HepG2 (cell line): ENCODE data around the gene DDX54. TPM values are rescaled to one million over a fixed set of nuclear protein-coding genes. Genes with fewer than 3 reads are reported as not detected.

Source experiments
- ATAC-seq: fragments of 200-7000 bp; cut with Tn5 transposase; 3 replicates; pipeline ENCODE4 v1.9.1; 2020; ENCODE audit warnings: mild to moderate bottlenecking, moderate library complexity
- BruUV-seq: library from RNA; stranded (reverse); fragments of 400-500 nt; replicated peaks from 2 replicates; lab custom pipeline; 2021; lab: Mats Ljungman, UMichigan
- CTCF ChIA-PET: fragments of 300-600 bp; formaldehyde crosslinking; extraction: SDS; loops from one replicate; lab custom pipeline; 2021; ENCODE audit warnings: low total read pairs, inconsistent platforms, low intra/inter-chr PET ratio; lab: Yijun Ruan, JAX
- POLR2A ChIA-PET: fragments of 350-600 bp; sonication (Branson Sonifier 250); formaldehyde crosslinking; loops from one replicate; lab custom pipeline; 2020; ENCODE audit warnings: antibody characterized with exemption, inconsistent platforms; lab: Yijun Ruan, JAX
- DNase-seq: peaks from one replicate; pipeline ENCODE4 v3.0.0-alpha.2; 2015; ENCODE audit warnings: low spot score
- FAIRE-seq: peaks from 3 replicates; lab custom pipeline; 2011; peaks lifted over from hg19 to GRCh38; lab: Jason Lieb, UNC
- H2AFZ ChIP-seq: one replicate; pipeline ENCODE4 v1.6.1; 2011; ENCODE audit warnings: low read length, inconsistent platforms
- H3K27ac ChIP-seq: fragments of 300-600 bp; 3 replicates; pipeline ENCODE4 v1.8.0; 2011; ENCODE audit warnings: mixed run types, mild to moderate bottlenecking, mixed read lengths, low read length, inconsistent platforms; ENCODE audit not compliant: insufficient read depth; ENCODE audit errors: extremely low read length
- H3K27me3 ChIP-seq, 2 experiments: fragments of 200-600 bp in 1 of 2; 2 replicates in 1 of 2; 3 replicates in 1 of 2; pipeline versions ENCODE4 v1.6.0 to v1.8.0; 2011; ENCODE audit warnings: low read length in 2 of 2, mild to moderate bottlenecking in 2 of 2, moderate library complexity in 2 of 2, inconsistent platforms in 1 of 2; ENCODE audit not compliant: insufficient read depth in 2 of 2, control insufficient read depth in 1 of 2
- H3K36me3 ChIP-seq, 2 experiments: fragments of 200-600 bp in 1 of 2; replicated peaks in 1 of 2; 2 replicates in 1 of 2; 3 replicates in 1 of 2; pipeline versions ENCODE4 v1.5.1 to v1.8.0; 2011; ENCODE audit warnings: low read length in 2 of 2, inconsistent platforms in 1 of 2; ENCODE audit not compliant: insufficient read depth in 2 of 2, control insufficient read depth in 1 of 2
- H3K4me1 ChIP-seq: 2 replicates; pipeline ENCODE4 v1.5.1; 2012; ENCODE audit warnings: low read length, inconsistent platforms; ENCODE audit not compliant: insufficient read depth
- H3K4me2 ChIP-seq: 2 replicates; pipeline ENCODE4 v1.6.0; 2011; ENCODE audit warnings: low read depth, low read length, inconsistent platforms
- H3K4me3 ChIP-seq, 3 experiments: fragments of 200-600 bp in 1 of 3; sonication (generic), shearing (Covaris generic) in 1 of 3; replicated peaks in 1 of 3; 2 replicates each; pipeline ENCODE4 v1.5.1; 2011 to 2016; ENCODE audit warnings: low read length in 3 of 3, inconsistent platforms in 2 of 3, low read depth in 2 of 3, mild to moderate bottlenecking in 2 of 3, control low read depth in 1 of 3, mixed read lengths in 1 of 3; ENCODE audit not compliant: insufficient read depth in 1 of 3
- H3K79me2 ChIP-seq: one replicate; pipeline ENCODE4 v1.6.1; 2011; ENCODE audit warnings: low read length, inconsistent platforms; ENCODE audit not compliant: insufficient read depth
- H3K9ac ChIP-seq: 2 replicates; pipeline ENCODE4 v1.6.0; 2011; ENCODE audit warnings: mild to moderate bottlenecking, low read depth, low read length, inconsistent platforms; ENCODE audit not compliant: insufficient read depth
- H3K9me3 ChIP-seq: 2 replicates; pipeline ENCODE4 v1.5.1; 2012; ENCODE audit warnings: mild to moderate bottlenecking, low read length
- H4K20me1 ChIP-seq: 2 replicates; pipeline ENCODE4 v1.6.0; 2011; ENCODE audit warnings: inconsistent platforms, mild to moderate bottlenecking, low read length, moderate library complexity; ENCODE audit not compliant: insufficient read depth
- CREM ChIP-seq, 2 experiments: sonication (generic) in 1 of 2; formaldehyde crosslinking in 1 of 2; IDR thresholded peaks; 2 replicates each; pipeline versions ENCODE4 v1.4.0 to v1.6.1; 2016 to 2020; ENCODE audit warnings: antibody characterized with exemption in 1 of 2, mild to moderate bottlenecking in 1 of 2, missing genetic modification reagents in 1 of 2
- MIER3 ChIP-seq: IDR thresholded peaks from 2 replicates; pipeline ENCODE4 v1.6.1; 2016; ENCODE audit warnings: missing compliant biosample characterization, borderline replicate concordance
- NCOA1 ChIP-seq: sonication (generic); formaldehyde crosslinking; IDR thresholded peaks from 2 replicates; pipeline ENCODE4 v1.9.0; 2021; ENCODE audit warnings: missing genetic modification reagents
- SMARCE1 ChIP-seq: fragments of 450-650 bp; IDR thresholded peaks from 2 replicates; pipeline ENCODE4 v1.6.1; 2017; ENCODE audit warnings: borderline replicate concordance
- TFDP1 ChIP-seq: IDR thresholded peaks from 2 replicates; pipeline ENCODE4 v1.6.1; 2016; ENCODE audit warnings: missing compliant biosample characterization, missing genetic modification reagents, borderline replicate concordance
- ZFP62 ChIP-seq: sonication (generic); formaldehyde crosslinking; IDR thresholded peaks from 2 replicates; pipeline ENCODE4 v1.4.0; 2020; ENCODE audit warnings: missing genetic modification reagents
- ZNF484 ChIP-seq: sonication (generic); formaldehyde crosslinking; IDR thresholded peaks from 2 replicates; pipeline ENCODE4 v1.5.1; 2020; ENCODE audit warnings: mild to moderate bottlenecking, low read depth, missing genetic modification reagents, borderline replicate concordance
- ZNF672 ChIP-seq: sonication (generic); formaldehyde crosslinking; IDR thresholded peaks from 2 replicates; pipeline ENCODE4 v1.8.1; 2022; ENCODE audit warnings: missing genetic modification reagents
- WGBS: methylation state at CpG from one replicate; pipeline ENCODE4 v1.1.6; 2017; ENCODE audit warnings: low lambda C conversion rate; 5-methylcytosine and 5-hydroxymethylcytosine counted together
- in situ Hi-C: cut with HindIII; loops from 2 replicates; pipeline ENCODE4 v1.10.0; 2017; ENCODE audit warnings: low pct_unique_long_range_greater_than_20kb; ENCODE audit not compliant: extremely low pct_ligation_motif_present
- intact Hi-C: fragments of 100-400 bp; cut with micrococcal nuclease; formaldehyde crosslinking; loops from one replicate; pipeline ENCODE4 v1.10.0; 2022; ENCODE audit not compliant: unreplicated experiment
- polyA plus RNA-seq, 8 experiments: library from polyadenylated mRNA; depleted of rRNA in 3 of 8; stranded (reverse) in 7 of 8; unstranded in 1 of 8; fragments of >200 nt; fragmentation: Illumina TruSeq in 4 of 8; extraction: Trizol in 4 of 8; gene quantifications; 2 replicates each; pipeline versions ENCODE4 v1.2.1 to v1.2.3, GENCODE V29; 2011 to 2016; ENCODE audit warnings: low read depth in 4 of 8, missing spikeins in 1 of 8, mixed read lengths in 1 of 8; ENCODE audit not compliant: insufficient read depth in 1 of 8
- total RNA-seq, 5 experiments: library from RNA; depleted of rRNA; stranded (reverse); fragments of >200 nt; fragmentation: Illumina TruSeq; extraction: Trizol; gene quantifications; 2 replicates each; pipeline ENCODE4 v1.2.3, GENCODE V29; 2016; ENCODE audit warnings: low read depth in 1 of 5

Gene DDX54
- total and polyA plus RNA-seq, 2 of the 13 experiments (the other 11 are each of a cell fraction or from before 2014, with no cell fraction given): 59.7 to 61.1 TPM

GRCh38 chr12:113127791-113128199, 57.5 kb downstream of the DDX54 start (continued):
- TF ChIP-seq TFDP1 (CRISPR knock-in tag): no peak
- TF ChIP-seq ZNF672 (CRISPR knock-in tag): no peak
- TF ChIP-seq MIER3: no peak
- no peak for TF ChIP-seq ZNF484
- no peak for TF ChIP-seq SMARCE1
- TF ChIP-seq CREM (IDR thresholded peaks at IDR 0.05): no peak
- no peak for TF ChIP-seq CREM (CRISPR knock-in tag; IDR thresholded peaks at IDR 0.05)
- TF ChIP-seq ZFP62 (CRISPR knock-in tag): no peak
- TF ChIP-seq, all 625 proteins: peak for 0

GRCh38 chr12:113120670-113121370, 64.5 kb downstream of the DDX54 start:
- Histone ChIP-seq H3K4me3 (no peak overlapping the region), H3K4me1 (no peaks in the 10 kb centered on the region), H4K20me1 (no peaks in the 10 kb centered on the region), H3K27ac (no peak overlapping the region), H3K9ac (no peak overlapping the region), H3K36me3 (no peaks in the 10 kb centered on the region), H3K27me3 (peaks cover 0 to 3% of the 10 kb centered on the region in 2 experiments; a peak in 1 of 5 replicates), H3K79me2 (no peaks in the 10 kb centered on the region), H3K4me2 (no peak overlapping the region), H2AFZ (no peak overlapping the region), H3K9me3 (no peaks in the 10 kb centered on the region)
- no peak for FAIRE-seq
- no peak for ATAC-seq
- TF ChIP-seq NCOA1 (CRISPR knock-in tag): no peak
- no TSS peak for BruUV-seq
- CTCF ChIA-PET: no interaction called here
- in situ Hi-C loops (no loop called here), intact Hi-C loops (no loop called here)
- DNase-seq: no peak
- 19% methylated on average over 3 of the region's 3 CpGs for WGBS
- POLR2A ChIA-PET: no interaction called here
